ENCODE measurements around the gene NFATC2.

Gene NFATC2

DNA sequence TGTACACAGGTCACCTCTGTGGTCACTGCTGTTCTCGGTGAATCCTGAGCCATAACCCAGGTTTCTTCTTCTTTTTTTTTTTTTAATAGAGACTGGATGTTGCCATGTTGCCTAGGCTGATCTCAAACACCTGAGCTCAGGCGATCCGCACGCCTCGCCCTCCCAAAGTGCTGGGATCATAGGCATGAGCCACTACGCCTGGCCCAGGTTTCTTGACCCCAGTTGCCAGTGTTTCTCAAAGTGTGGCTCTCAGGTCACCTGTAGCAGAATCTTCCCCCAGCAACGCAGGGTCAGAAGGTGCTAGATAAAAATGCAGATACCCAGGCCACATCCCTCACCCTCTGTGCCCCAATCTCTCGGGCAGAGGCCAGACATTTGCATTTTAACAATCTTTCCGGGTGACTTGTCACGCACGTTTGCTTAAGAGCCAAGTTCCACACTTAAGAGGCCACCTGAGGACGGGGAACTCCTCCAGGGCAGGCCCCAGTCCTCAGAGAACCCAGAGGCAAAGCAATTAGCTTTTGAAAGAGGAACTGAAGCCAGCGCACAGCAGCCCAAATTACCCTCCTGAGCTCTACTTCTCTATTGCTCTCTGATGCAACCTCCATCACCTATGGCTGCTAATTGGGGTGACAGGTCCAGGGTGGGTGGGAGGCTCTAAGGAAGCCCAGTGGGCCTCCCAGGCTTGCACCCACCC lies 81.8 kb downstream of the NFATC2 start:
- DNase-seq (ENCODE audit: low read depth in 1 of 2, low spot score in 1 of 2): peak; percentile 96
- Histone ChIP-seq H3K27ac (replicated peaks) (peak overlapping the region; percentile 93), H3K4me3 (replicated peaks; ENCODE audit: insufficient read depth, low read length) (no peak overlapping the region), H3K27me3 (ENCODE audit: insufficient read depth, poor library complexity, severe bottlenecking) (no peaks in the 10 kb centered on the region)
- TF ChIP-seq POLR2AphosphoS5 (IDR thresholded peaks at IDR 0.05; ENCODE audit: low read depth) (peak; percentile 49), GABPA (IDR thresholded peaks at IDR 0.05; ENCODE audit: low read depth) (no peak), REST (IDR thresholded peaks at IDR 0.05; ENCODE audit: insufficient replicate concordance, low read depth) (peak; percentile 16), SPI1 (IDR thresholded peaks at IDR 0.05; ENCODE audit: borderline replicate concordance, low read depth) (peak; percentile 96)
- TF ChIP-seq, protein P1, sequence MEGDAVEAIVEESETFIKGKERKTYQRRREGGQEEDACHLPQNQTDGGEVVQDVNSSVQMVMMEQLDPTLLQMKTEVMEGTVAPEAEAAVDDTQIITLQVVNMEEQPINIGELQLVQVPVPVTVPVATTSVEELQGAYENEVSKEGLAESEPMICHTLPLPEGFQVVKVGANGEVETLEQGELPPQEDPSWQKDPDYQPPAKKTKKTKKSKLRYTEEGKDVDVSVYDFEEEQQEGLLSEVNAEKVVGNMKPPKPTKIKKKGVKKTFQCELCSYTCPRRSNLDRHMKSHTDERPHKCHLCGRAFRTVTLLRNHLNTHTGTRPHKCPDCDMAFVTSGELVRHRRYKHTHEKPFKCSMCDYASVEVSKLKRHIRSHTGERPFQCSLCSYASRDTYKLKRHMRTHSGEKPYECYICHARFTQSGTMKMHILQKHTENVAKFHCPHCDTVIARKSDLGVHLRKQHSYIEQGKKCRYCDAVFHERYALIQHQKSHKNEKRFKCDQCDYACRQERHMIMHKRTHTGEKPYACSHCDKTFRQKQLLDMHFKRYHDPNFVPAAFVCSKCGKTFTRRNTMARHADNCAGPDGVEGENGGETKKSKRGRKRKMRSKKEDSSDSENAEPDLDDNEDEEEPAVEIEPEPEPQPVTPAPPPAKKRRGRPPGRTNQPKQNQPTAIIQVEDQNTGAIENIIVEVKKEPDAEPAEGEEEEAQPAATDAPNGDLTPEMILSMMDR (IDR thresholded peaks at IDR 0.05; ENCODE audit: insufficient read depth, low read length): no peak

DNA sequence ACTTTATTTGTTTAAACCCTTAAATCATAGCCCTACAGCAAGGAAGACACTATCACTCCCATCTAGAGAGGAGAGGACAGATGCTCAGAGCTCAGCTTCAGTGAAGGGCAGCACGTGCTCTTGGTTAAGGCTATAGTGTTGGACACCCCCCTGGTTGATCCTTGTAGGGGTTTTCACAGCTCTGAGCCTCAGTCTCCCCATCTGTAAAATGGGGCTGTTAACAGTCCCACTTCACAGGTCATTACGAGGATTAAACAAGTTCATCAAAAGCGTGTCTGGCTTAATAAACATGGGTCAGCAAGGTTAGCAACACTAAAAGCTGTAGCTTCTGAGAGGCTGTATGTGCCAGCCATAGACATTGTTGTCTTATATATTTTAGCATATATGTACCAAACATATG lies 82.4 kb downstream of the NFATC2 start:
- DNase-seq (ENCODE audit: low read depth in 1 of 2, low spot score in 1 of 2): no peak
- no peak for TF ChIP-seq SPI1 (IDR thresholded peaks at IDR 0.05; ENCODE audit: borderline replicate concordance, low read depth)
- no peak for TF ChIP-seq GABPA (IDR thresholded peaks at IDR 0.05; ENCODE audit: low read depth)
- TF ChIP-seq, protein P1 (IDR thresholded peaks at IDR 0.05; ENCODE audit: insufficient read depth, low read length): no peak
- no peak for TF ChIP-seq POLR2AphosphoS5 (IDR thresholded peaks at IDR 0.05; ENCODE audit: low read depth)
- TF ChIP-seq REST (IDR thresholded peaks at IDR 0.05; ENCODE audit: insufficient replicate concordance, low read depth): no peak
- Histone ChIP-seq H3K4me3 (replicated peaks; ENCODE audit: insufficient read depth, low read length) (no peak overlapping the region), H3K27me3 (ENCODE audit: insufficient read depth, poor library complexity, severe bottlenecking) (no peaks in the 10 kb centered on the region), H3K27ac (replicated peaks) (peak overlapping the region; percentile 93)

GRCh38 chr20:51458751-51459439 lies 83.6 kb downstream of the NFATC2 start:
- Histone ChIP-seq H3K27ac (replicated peaks) (peak overlapping the region; percentile 8), H3K27me3 (ENCODE audit: insufficient read depth, poor library complexity, severe bottlenecking) (no peaks in the 10 kb centered on the region), H3K4me3 (replicated peaks; ENCODE audit: insufficient read depth, low read length) (no peak overlapping the region)
- DNase-seq (ENCODE audit: low read depth in 1 of 2, low spot score in 1 of 2): no peak
- TF ChIP-seq POLR2AphosphoS5 (IDR thresholded peaks at IDR 0.05; ENCODE audit: low read depth) (no peak), GABPA (IDR thresholded peaks at IDR 0.05; ENCODE audit: low read depth) (no peak), REST (IDR thresholded peaks at IDR 0.05; ENCODE audit: insufficient replicate concordance, low read depth) (no peak), SPI1 (IDR thresholded peaks at IDR 0.05; ENCODE audit: borderline replicate concordance, low read depth) (no peak)
- TF ChIP-seq, protein P1 (IDR thresholded peaks at IDR 0.05; ENCODE audit: insufficient read depth, low read length): no peak

Data from HL-60 (cell line).